ENCODE results near the gene AIF1.

Gene AIF1

DNA sequence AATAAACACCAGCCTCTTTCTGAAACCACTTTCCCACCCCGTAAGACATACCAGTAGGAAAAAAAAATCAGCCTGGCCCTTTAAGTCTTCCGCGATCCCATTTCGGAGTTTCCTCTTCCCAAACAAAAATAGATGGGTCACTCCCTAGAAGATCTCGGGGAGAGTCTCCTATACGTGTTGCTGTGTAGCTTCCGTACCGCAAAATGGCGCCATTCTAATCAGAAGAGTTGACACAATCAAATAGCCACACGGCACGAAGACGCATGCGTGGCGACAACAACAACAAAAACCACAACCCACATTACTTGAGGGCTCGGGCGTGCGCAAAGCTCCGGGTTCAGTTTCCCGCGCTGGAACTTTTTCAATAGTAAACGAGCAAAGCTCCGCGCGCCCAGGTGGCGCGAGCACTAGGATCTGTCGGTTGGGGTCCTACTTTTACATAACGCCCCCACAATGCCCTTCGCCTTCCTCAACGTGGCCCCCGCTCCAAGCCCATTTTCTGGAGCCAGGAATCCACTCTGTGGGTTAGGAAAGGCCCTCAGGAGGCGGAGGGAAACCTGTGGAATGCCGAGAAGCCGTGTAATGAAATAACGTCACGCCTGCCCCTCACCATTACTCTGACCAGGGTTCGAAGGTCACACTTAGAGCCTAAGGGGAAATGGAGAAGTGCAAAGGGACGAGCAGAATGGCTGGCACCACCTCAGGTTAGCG is 49.9 kb downstream of the AIF1 start, which contains the start of gene GPANK1:
Gene GPANK1, minus strand, starts transcription at position 208 of the 711 bp plus-strand sequence. CDS start 519 bp downstream, outside the sequence.
- peak within 1 kb of the TSS; percentile 97 for H3K27ac ChIP-seq (ENCODE audit: low read depth, low read length)
- peak within 1 kb of the TSS; percentile 80 to 94 for H3K9ac ChIP-seq (ENCODE audit: low read depth in 1 of 2, low read length in 2 of 2)
- H3K36me3 ChIP-seq (ENCODE audit: control insufficient read depth in 1 of 2, insufficient read depth in 2 of 2, low read length in 2 of 2), result peaks cover 31 to 35% of the 10 kb centered on the region in 2 donors
- H3K9me3 ChIP-seq (ENCODE audit: control insufficient read depth in 1 of 2, low read length in 2 of 2), result no peaks in the 10 kb centered on the region
- peaks cover 39 to 58% of the 10 kb centered on the region in 2 donors for H3K4me1 ChIP-seq (ENCODE audit: control insufficient read depth in 1 of 2, insufficient read depth in 2 of 2, low read length in 2 of 2)
- H3K27me3 ChIP-seq (ENCODE audit: control insufficient read depth in 1 of 2, insufficient read depth in 2 of 2, low read length in 2 of 2), result no peaks in the 10 kb centered on the region
- peak within 1 kb of the TSS; percentile 89 to 92 for H3K4me3 ChIP-seq (ENCODE audit: low read depth in 1 of 2, low read length in 2 of 2)

GRCh38 chr6:31665501-31666336 is 50.7 kb downstream of the AIF1 start, which contains the start of gene CSNK2B:
CSNK2B (plus strand) TSS chr6:31666080; CDS start chr6:31666832, 752 bp downstream.
- Histone ChIP-seq H3K27me3 (ENCODE audit: control insufficient read depth in 1 of 2, insufficient read depth in 2 of 2, low read length in 2 of 2) (no peaks in the 10 kb centered on the region), H3K4me3 (ENCODE audit: low read depth in 1 of 2, low read length in 2 of 2) (peak within 1 kb of the TSS; percentile 89 to 92), H3K9ac (ENCODE audit: low read depth in 1 of 2, low read length in 2 of 2) (peak within 1 kb of the TSS; percentile 92 to 94), H3K36me3 (ENCODE audit: control insufficient read depth in 1 of 2, insufficient read depth in 2 of 2, low read length in 2 of 2) (peaks cover 37 to 42% of the 10 kb centered on the region in 2 donors), H3K9me3 (ENCODE audit: control insufficient read depth in 1 of 2, low read length in 2 of 2) (no peaks in the 10 kb centered on the region), H3K4me1 (ENCODE audit: control insufficient read depth in 1 of 2, insufficient read depth in 2 of 2, low read length in 2 of 2) (peaks cover 39 to 54% of the 10 kb centered on the region in 2 donors), H3K27ac (ENCODE audit: low read depth, low read length) (peak within 1 kb of the TSS; percentile 97)

GRCh38 chr6:31666337-31666965 is 51.4 kb downstream of the AIF1 start:
- Histone ChIP-seq H3K9ac (ENCODE audit: low read depth in 1 of 2, low read length in 2 of 2) (peak overlapping the region; percentile 92 to 94), H3K36me3 (ENCODE audit: control insufficient read depth in 1 of 2, insufficient read depth in 2 of 2, low read length in 2 of 2) (peaks cover 45 to 50% of the 10 kb centered on the region in 2 donors), H3K27me3 (ENCODE audit: control insufficient read depth in 1 of 2, insufficient read depth in 2 of 2, low read length in 2 of 2) (no peaks in the 10 kb centered on the region), H3K4me1 (ENCODE audit: control insufficient read depth in 1 of 2, insufficient read depth in 2 of 2, low read length in 2 of 2) (peaks cover 34 to 48% of the 10 kb centered on the region in 2 donors), H3K27ac (ENCODE audit: low read depth, low read length) (peak overlapping the region; percentile 77), H3K4me3 (ENCODE audit: low read depth in 1 of 2, low read length in 2 of 2) (peak overlapping the region; percentile 89 to 91), H3K9me3 (ENCODE audit: control insufficient read depth in 1 of 2, low read length in 2 of 2) (no peaks in the 10 kb centered on the region)
